PC-9 (cell line): ENCODE measurements around the gene CST7.

Source experiments
- CTCF ChIP-seq: fragments of 200-600 bp; sonication (generic); conservative IDR thresholded peaks from 2 replicates; pipeline ENCODE4 v1.6.1; 2017; ENCODE audit warnings: mixed run types, antibody characterized with exemption, mild to moderate bottlenecking, moderate library complexity
- EZH2 ChIP-seq: fragments of 200-600 bp; sonication (generic); IDR thresholded peaks from 2 replicates; pipeline ENCODE4 v1.8.0; 2017; ENCODE audit warnings: antibody characterized with exemption, low read depth

GRCh38 chr20:24995741-24996448 lies 46.8 kb downstream of the CST7 start:
- TF ChIP-seq CTCF (no peak), EZH2 (no peak)
